ENCODE results near the gene GMCL2.

GRCh38 chr5:178234750-178235587, 47.8 kb upstream of the GMCL2 start:
- TF ChIP-seq NFIC (IDR thresholded peaks at IDR 0.05; ENCODE audit: borderline replicate concordance) (no peak), USF2 (IDR thresholded peaks at IDR 0.05; ENCODE audit: borderline replicate concordance, low read depth, low read length) (no peak), CTCF (IDR thresholded peaks at IDR 0.05) (peak; percentile 73), FOXM1 (IDR thresholded peaks at IDR 0.05; ENCODE audit: low read depth) (no peak), SMC3 (IDR thresholded peaks at IDR 0.05; ENCODE audit: low read depth, low read length) (peak; percentile 68), POLR2AphosphoS5 (IDR thresholded peaks at IDR 0.05; ENCODE audit: low read depth, low read length) (no peak), EP300 (IDR thresholded peaks at IDR 0.05; ENCODE audit: borderline replicate concordance in 1 of 2, low read depth in 1 of 2, low read length in 1 of 2) (no peak), MXI1 (IDR thresholded peaks at IDR 0.05; ENCODE audit: low read depth, low read length) (no peak), USF1 (IDR thresholded peaks at IDR 0.05; ENCODE audit: borderline replicate concordance, low read depth) (no peak), MAX (IDR thresholded peaks at IDR 0.05; ENCODE audit: low read depth) (no peak), REST (IDR thresholded peaks at IDR 0.05; ENCODE audit: low read depth, low read length) (no peak)
